PC-9 (cell line): ENCODE results near the gene SLC35F3. TPM values are rescaled to one million over a fixed set of nuclear protein-coding genes. Genes with fewer than 3 reads are reported as not detected.
"Not testable (repeated sequence)": the region's sequence is repeated elsewhere in the genome, so short reads cannot be mapped to it uniquely, and the experiment has no call there.

Experiments
- BruUV-seq: library from RNA; stranded (reverse); fragments of 400-500 nt; replicated peaks from 2 replicates; lab custom pipeline; 2021; lab: Mats Ljungman, UMichigan
- CTCF ChIA-PET: fragments of 300-600 bp; sonication (Branson Sonifier 250); formaldehyde crosslinking; loops from one replicate; lab custom pipeline; 2022; ENCODE audit warnings: antibody characterized with exemption; lab: Charles Lee
- POLR2A ChIA-PET: fragments of 300-600 bp; sonication (Branson Sonifier 250); formaldehyde crosslinking; loops from one replicate; lab custom pipeline; 2022; ENCODE audit warnings: antibody characterized with exemption; ENCODE audit not compliant: unreplicated experiment; lab: Charles Lee
- DNase-seq, 2 experiments: peaks; one replicate each; pipeline versions ENCODE4 v3.0.0 to v3.0.0-alpha.2; 2015 to 2022; ENCODE audit warnings: mixed read lengths in 1 of 2
- H2AFZ ChIP-seq: fragments of 200-600 bp; sonication (generic); 2 replicates; pipeline ENCODE4 v1.8.1; 2017; ENCODE audit warnings: antibody characterized with exemption
- H3F3A ChIP-seq: fragments of 200-600 bp; sonication (generic); 2 replicates; pipeline ENCODE4 v1.8.1; 2017; ENCODE audit warnings: antibody characterized with exemption, mild to moderate bottlenecking, low read depth; ENCODE audit not compliant: insufficient read depth
- H3K27ac ChIP-seq: fragments of 200-600 bp; sonication (generic); 2 replicates; pipeline ENCODE4 v1.6.1; 2016; ENCODE audit warnings: mixed run types
- H3K27me3 ChIP-seq: fragments of 200-600 bp; sonication (generic); 2 replicates; pipeline ENCODE4 v1.6.1; 2016; ENCODE audit warnings: low read depth, mixed run types; ENCODE audit not compliant: insufficient read depth
- H3K36me3 ChIP-seq: fragments of 200-600 bp; sonication (generic); 2 replicates; pipeline ENCODE4 v1.6.1; 2016; ENCODE audit warnings: low read depth, mixed run types
- H3K4me1 ChIP-seq: fragments of 200-600 bp; sonication (generic); replicated peaks from 2 replicates; pipeline ENCODE4 v1.6.1; 2016; ENCODE audit warnings: mixed run types; ENCODE audit not compliant: insufficient read depth
- H3K4me2 ChIP-seq: fragments of 200-600 bp; sonication (generic); 2 replicates; pipeline ENCODE4 v1.6.1; 2017; ENCODE audit warnings: mixed run types
- H3K4me3 ChIP-seq: fragments of 200-600 bp; sonication (generic); 2 replicates; pipeline ENCODE4 v1.6.1; 2016; ENCODE audit warnings: mixed run types
- H3K79me2 ChIP-seq: fragments of 200-600 bp; sonication (generic); 2 replicates; pipeline ENCODE4 v1.6.1; 2017; ENCODE audit warnings: low read depth, mixed run types
- H3K9me2 ChIP-seq: fragments of 200-600 bp; sonication (generic); 2 replicates; pipeline ENCODE4 v1.8.1; 2017; ENCODE audit warnings: mild to moderate bottlenecking; ENCODE audit not compliant: insufficient read depth
- H3K9me3 ChIP-seq: fragments of 200-600 bp; sonication (generic); 2 replicates; pipeline ENCODE4 v1.8.1; 2016; ENCODE audit warnings: low read depth; ENCODE audit not compliant: insufficient read depth
- H4K20me1 ChIP-seq: fragments of 200-600 bp; sonication (generic); 2 replicates; pipeline ENCODE4 v1.8.1; 2017; ENCODE audit not compliant: insufficient read depth
- EZH2 ChIP-seq: fragments of 200-600 bp; sonication (generic); IDR thresholded peaks from 2 replicates; pipeline ENCODE4 v1.8.0; 2017; ENCODE audit warnings: antibody characterized with exemption, low read depth
- intact Hi-C: fragments of 100-400 bp; cut with micrococcal nuclease; formaldehyde crosslinking; loops from one replicate; pipeline ENCODE4 v1.10.0; 2022; ENCODE audit not compliant: unreplicated experiment
- total RNA-seq: library from RNA; stranded (reverse); gene quantifications from 2 replicates; pipeline ENCODE4 v1.2.3, GENCODE V29; 2021
- TF ChIP-seq, protein P1 (sequence below): fragments of 200-600 bp; sonication (generic); conservative IDR thresholded peaks from 2 replicates; pipeline ENCODE4 v1.6.1; 2017; ENCODE audit warnings: mixed run types, antibody characterized with exemption, mild to moderate bottlenecking, moderate library complexity

SLC35F3 gene
- total RNA-seq, 1 experiment from 2014 or later: 6.1 TPM

DNA sequence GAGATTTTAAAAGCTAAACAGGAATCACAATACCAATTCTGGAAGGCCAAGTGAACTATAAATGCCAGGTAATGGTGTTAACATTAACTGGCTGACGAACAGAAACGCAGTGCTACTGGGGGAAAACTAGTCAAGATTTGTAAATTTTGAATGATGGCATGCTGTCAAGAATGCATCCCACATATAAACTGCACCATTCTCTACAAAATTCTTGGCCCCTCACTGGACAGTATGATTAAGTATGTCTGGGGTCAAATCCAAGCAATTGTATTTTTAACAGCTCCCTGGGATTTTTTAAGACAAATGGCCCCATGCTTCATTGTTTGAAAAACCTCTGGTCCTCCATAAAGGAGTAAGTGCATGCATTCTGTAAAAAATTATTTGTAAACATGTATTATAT, 395.6 kb downstream of the SLC35F3 start:
- no peak for DNase-seq
- Histone ChIP-seq H3K79me2 (no peaks in the 10 kb centered on the region), H4K20me1 (no peaks in the 10 kb centered on the region), H3F3A (no peaks in the 10 kb centered on the region), H3K4me3 (no peak overlapping the region), H3K36me3 (no peaks in the 10 kb centered on the region), H3K9me3 (no peaks in the 10 kb centered on the region), H3K4me2 (no peak overlapping the region), H3K9me2 (no peaks in the 10 kb centered on the region), H3K4me1 (no peaks in the 10 kb centered on the region), H3K27me3 (no peaks in the 10 kb centered on the region), H3K27ac (no peak overlapping the region), H2AFZ (no peak overlapping the region)
- intact Hi-C loops: no loop called here
- BruUV-seq: no TSS peak
- CTCF ChIA-PET: no interaction called here
- POLR2A ChIA-PET: interaction anchor here (0.6 kb wide), 1 partner anchor 131 kb away, joined by 3 read pairs; no protein-coding TSS in a partner anchor
- TF ChIP-seq EZH2: no peak
- TF ChIP-seq, protein P1, sequence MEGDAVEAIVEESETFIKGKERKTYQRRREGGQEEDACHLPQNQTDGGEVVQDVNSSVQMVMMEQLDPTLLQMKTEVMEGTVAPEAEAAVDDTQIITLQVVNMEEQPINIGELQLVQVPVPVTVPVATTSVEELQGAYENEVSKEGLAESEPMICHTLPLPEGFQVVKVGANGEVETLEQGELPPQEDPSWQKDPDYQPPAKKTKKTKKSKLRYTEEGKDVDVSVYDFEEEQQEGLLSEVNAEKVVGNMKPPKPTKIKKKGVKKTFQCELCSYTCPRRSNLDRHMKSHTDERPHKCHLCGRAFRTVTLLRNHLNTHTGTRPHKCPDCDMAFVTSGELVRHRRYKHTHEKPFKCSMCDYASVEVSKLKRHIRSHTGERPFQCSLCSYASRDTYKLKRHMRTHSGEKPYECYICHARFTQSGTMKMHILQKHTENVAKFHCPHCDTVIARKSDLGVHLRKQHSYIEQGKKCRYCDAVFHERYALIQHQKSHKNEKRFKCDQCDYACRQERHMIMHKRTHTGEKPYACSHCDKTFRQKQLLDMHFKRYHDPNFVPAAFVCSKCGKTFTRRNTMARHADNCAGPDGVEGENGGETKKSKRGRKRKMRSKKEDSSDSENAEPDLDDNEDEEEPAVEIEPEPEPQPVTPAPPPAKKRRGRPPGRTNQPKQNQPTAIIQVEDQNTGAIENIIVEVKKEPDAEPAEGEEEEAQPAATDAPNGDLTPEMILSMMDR: no peak

DNA sequence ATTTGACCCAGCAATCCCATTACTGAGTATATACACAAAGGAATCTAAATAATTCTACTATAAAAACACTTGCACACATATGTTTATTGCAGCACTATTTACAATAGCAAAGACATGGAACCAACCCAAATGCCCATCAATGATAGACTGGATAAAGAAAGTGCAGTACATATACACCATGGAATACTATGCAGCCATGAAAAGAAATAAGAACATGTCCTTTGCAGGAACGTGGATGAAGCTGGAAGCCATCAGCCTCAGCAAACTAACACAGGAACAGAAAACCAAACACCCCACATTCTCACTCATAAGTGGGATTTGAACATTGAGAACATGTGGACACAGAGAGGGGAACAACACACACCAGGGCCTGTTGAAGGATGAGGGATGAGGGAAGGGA, 397.2 kb downstream of the SLC35F3 start:
- H3K4me1 ChIP-seq, H3K79me2 ChIP-seq, BruUV-seq, H3K36me3 ChIP-seq, H3K27me3 ChIP-seq, H3K4me2 ChIP-seq, H3K9me3 ChIP-seq, H3K27ac ChIP-seq, DNase-seq, intact Hi-C loops, H2AFZ ChIP-seq, H3K9me2 ChIP-seq, POLR2A ChIA-PET, H3K4me3 ChIP-seq, H3F3A ChIP-seq, H4K20me1 ChIP-seq: not testable (repeated sequence)
- CTCF ChIA-PET: interaction anchor here (0.7 kb wide), 1 partner anchor 39 kb away, joined by 3 read pairs; no protein-coding TSS in a partner anchor

DNA sequence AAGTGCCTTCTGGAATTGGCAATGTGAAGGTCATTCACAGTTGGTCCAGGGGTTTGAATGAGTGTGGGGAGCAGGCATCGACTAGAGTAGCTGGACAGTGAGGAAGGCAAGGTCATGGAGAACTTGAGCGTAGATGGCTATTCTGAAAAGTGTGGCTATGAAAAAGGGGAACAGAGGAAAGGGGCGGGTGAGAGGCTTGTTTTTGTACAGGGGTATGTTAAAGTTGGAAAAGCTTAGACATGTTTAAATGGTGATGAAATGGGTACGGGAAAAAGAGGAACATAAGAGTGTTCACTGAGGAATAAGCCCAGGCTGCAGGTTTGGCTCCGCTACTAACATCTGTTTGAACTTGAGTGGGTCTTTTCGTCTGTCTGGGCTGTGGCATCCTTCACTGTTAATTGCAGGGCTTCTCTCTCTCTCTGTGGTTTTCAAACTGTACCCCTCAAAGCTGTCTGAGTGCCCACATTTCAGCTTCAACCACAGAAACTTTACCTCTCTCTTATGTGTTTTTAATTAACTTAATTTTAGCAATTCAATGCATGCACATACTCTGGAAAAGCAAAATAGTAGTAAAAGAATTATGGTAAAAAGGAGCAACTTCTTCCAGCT, 398.0 kb downstream of the SLC35F3 start:
- Histone ChIP-seq H3K27ac (no peak overlapping the region), H3K27me3 (no peaks in the 10 kb centered on the region), H3K9me2 (no peaks in the 10 kb centered on the region), H3K4me2 (no peak overlapping the region), H3K4me3 (no peak overlapping the region), H4K20me1 (no peaks in the 10 kb centered on the region), H3K9me3 (no peaks in the 10 kb centered on the region), H2AFZ (no peak overlapping the region), H3F3A (no peaks in the 10 kb centered on the region), H3K79me2 (no peaks in the 10 kb centered on the region), H3K36me3 (no peaks in the 10 kb centered on the region), H3K4me1 (no peaks in the 10 kb centered on the region)
- TF ChIP-seq, protein P1: no peak
- TF ChIP-seq EZH2: no peak
- intact Hi-C loops: no loop called here
- no TSS peak for BruUV-seq
- ChIA-PET CTCF (interaction anchor here (0.7 kb wide), 1 partner anchor 40 kb away, joined by 3 read pairs; no protein-coding TSS in a partner anchor), POLR2A (no interaction called here)
- no peak for DNase-seq

DNA sequence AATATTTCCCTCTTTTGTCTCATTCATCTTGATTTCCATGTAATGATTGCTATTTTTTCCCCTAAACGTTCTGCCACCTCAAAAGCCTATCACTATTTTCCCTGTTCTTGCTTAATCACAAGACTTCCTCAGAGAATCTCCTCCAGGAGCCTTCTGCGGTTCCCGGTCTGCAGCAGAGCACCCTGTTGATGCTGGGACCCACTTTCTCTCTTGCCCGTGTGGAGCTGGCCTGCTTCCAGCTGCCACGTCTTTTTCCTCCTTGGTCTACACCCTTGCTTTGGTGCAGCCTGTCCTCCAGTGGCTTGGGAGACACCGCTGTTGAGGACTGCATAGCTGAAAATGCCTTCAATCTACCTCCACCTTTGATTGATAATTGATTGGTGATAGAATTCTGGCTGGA, 398.8 kb downstream of the SLC35F3 start:
- Histone ChIP-seq H3K27ac (no peak overlapping the region), H3K9me2 (no peaks in the 10 kb centered on the region), H3K4me1 (no peaks in the 10 kb centered on the region), H3K4me2 (no peak overlapping the region), H3K27me3 (no peaks in the 10 kb centered on the region), H4K20me1 (no peaks in the 10 kb centered on the region), H3K36me3 (no peaks in the 10 kb centered on the region), H3K4me3 (no peak overlapping the region), H3K9me3 (no peaks in the 10 kb centered on the region), H2AFZ (no peak overlapping the region), H3F3A (no peaks in the 10 kb centered on the region), H3K79me2 (no peaks in the 10 kb centered on the region)
- no peak for TF ChIP-seq EZH2
- TF ChIP-seq, protein P1: no peak
- no TSS peak for BruUV-seq
- no peak for DNase-seq
- intact Hi-C loops: no loop called here
- ChIA-PET CTCF (no interaction called here), POLR2A (no interaction called here)
